CD14-positive monocyte (primary cell): ENCODE measurements around the gene NRXN3. TPM values are rescaled to one million over a fixed set of nuclear protein-coding genes. Genes with fewer than 3 reads are reported as not detected.
A peak's percentile ranks its signal among the peaks of the same experiment; 100 is the strongest.

Source experiments
- DNase-seq, 3 donors: peaks; one replicate each; pipeline ENCODE4 v3.0.0-alpha.2; 2011 to 2022
- H2AFZ ChIP-seq: 2 replicates; pipeline ENCODE4 v1.6.0; 2012; ENCODE audit warnings: mild to moderate bottlenecking, low read depth, low read length, inconsistent platforms; ENCODE audit not compliant: insufficient read depth, poor library complexity, severe bottlenecking
- H3K27ac ChIP-seq, 2 donors: 1 replicate in 1 of 2; 2 replicates in 1 of 2; pipeline ENCODE4 v1.5.1; 2012 to 2013; ENCODE audit warnings: low read length in 2 of 2, control low read depth in 1 of 2, inconsistent platforms in 1 of 2, low read depth in 1 of 2, mild to moderate bottlenecking in 1 of 2
- H3K27me3 ChIP-seq, 2 donors: one replicate each; pipeline versions ENCODE4 v1.6.0 to v1.6.1; 2011 to 2013; ENCODE audit warnings: low read length in 2 of 2; ENCODE audit not compliant: control insufficient read depth in 2 of 2, insufficient read depth in 2 of 2
- H3K36me3 ChIP-seq, 2 donors: replicated peaks in 1 of 2; 1 replicate in 1 of 2; 2 replicates in 1 of 2; pipeline versions ENCODE4 v1.5.1 to v1.6.1; 2012 to 2013; ENCODE audit warnings: low read length in 2 of 2, control low read depth in 1 of 2, inconsistent platforms in 1 of 2, mild to moderate bottlenecking in 1 of 2; ENCODE audit not compliant: insufficient read depth in 2 of 2, control insufficient read depth in 1 of 2
- H3K4me1 ChIP-seq, 2 donors: 1 replicate in 1 of 2; 2 replicates in 1 of 2; pipeline versions ENCODE4 v1.5.1 to v1.6.1; 2012 to 2013; ENCODE audit warnings: low read length in 2 of 2, control low read depth in 1 of 2, inconsistent platforms in 1 of 2, mild to moderate bottlenecking in 1 of 2, moderate library complexity in 1 of 2; ENCODE audit not compliant: insufficient read depth in 2 of 2, control insufficient read depth in 1 of 2
- H3K4me2 ChIP-seq: replicated peaks from 2 replicates; pipeline ENCODE3; 2012; ENCODE audit warnings: low read length, moderate library complexity, mild to moderate bottlenecking; ENCODE audit not compliant: poor library complexity, severe bottlenecking; ENCODE audit errors: extremely low read depth
- H3K4me3 ChIP-seq, 3 experiments: fragments of 200-600 bp in 1 of 3; sonication (generic) in 1 of 3; replicated peaks in 1 of 3; 1 replicate in 2 of 3; 2 replicates in 1 of 3; pipeline ENCODE4 v1.5.1; 2011 to 2013; ENCODE audit warnings: low read length in 3 of 3, mild to moderate bottlenecking in 3 of 3, control low read depth in 2 of 3, low read depth in 2 of 3, inconsistent platforms in 1 of 3, moderate library complexity in 1 of 3
- H3K79me2 ChIP-seq: 2 replicates; pipeline ENCODE4 v1.6.0; 2012; ENCODE audit warnings: mild to moderate bottlenecking, control low read depth, inconsistent platforms, low read length, moderate library complexity; ENCODE audit not compliant: insufficient read depth
- H3K9ac ChIP-seq: 2 replicates; pipeline ENCODE4 v1.6.0; 2017; ENCODE audit warnings: low read length, mild to moderate bottlenecking; ENCODE audit not compliant: insufficient read depth, poor library complexity, severe bottlenecking
- H3K9me3 ChIP-seq, 2 donors: replicated peaks in 1 of 2; 1 replicate in 1 of 2; 2 replicates in 1 of 2; pipeline versions ENCODE4 v1.5.1 to v1.6.1; 2012 to 2013; ENCODE audit warnings: low read length in 2 of 2, control low read depth in 1 of 2; ENCODE audit not compliant: control insufficient read depth in 1 of 2, insufficient read depth in 1 of 2
- H4K20me1 ChIP-seq: 2 replicates; pipeline ENCODE4 v1.6.0; 2012; ENCODE audit warnings: mild to moderate bottlenecking, low read length, control low read depth, moderate library complexity; ENCODE audit not compliant: insufficient read depth
- H3K27ac Mint-ChIP-seq, 7 donors: one replicate each; pipeline ENCODE4 v1.8.0; 2020; ENCODE audit warnings: mild to moderate bottlenecking in 7 of 7, mixed read lengths in 7 of 7, moderate library complexity in 6 of 7, inconsistent platforms in 2 of 7
- H3K27me3 Mint-ChIP-seq, 3 donors: one replicate each; pipeline ENCODE4 v1.8.0; 2021 to 2022; ENCODE audit warnings: low read depth in 3 of 3, mild to moderate bottlenecking in 3 of 3, mixed read lengths in 3 of 3, moderate library complexity in 3 of 3, inconsistent platforms in 1 of 3
- H3K36me3 Mint-ChIP-seq, 2 donors: one replicate each; pipeline ENCODE4 v1.8.0; 2020; ENCODE audit warnings: mixed read lengths in 2 of 2, inconsistent platforms in 1 of 2, mild to moderate bottlenecking in 1 of 2
- H3K4me1 Mint-ChIP-seq: one replicate; pipeline ENCODE4 v1.8.0; 2020; ENCODE audit warnings: mild to moderate bottlenecking, mixed read lengths
- H3K4me3 Mint-ChIP-seq, 2 donors: one replicate each; pipeline ENCODE4 v1.8.0; 2020; ENCODE audit warnings: mild to moderate bottlenecking in 2 of 2, mixed read lengths in 2 of 2, moderate library complexity in 1 of 2
- H3K9me3 Mint-ChIP-seq, 7 donors: one replicate each; pipeline ENCODE4 v1.8.0; 2020 to 2022; ENCODE audit warnings: mixed read lengths in 7 of 7, mild to moderate bottlenecking in 6 of 7, moderate library complexity in 6 of 7, inconsistent platforms in 2 of 7
- CTCF ChIP-seq: fragments of 200-600 bp; IDR thresholded peaks from one replicate; pipeline ENCODE4 v1.8.0; 2022; ENCODE audit warnings: antibody characterized with exemption, mild to moderate bottlenecking
- WGBS: methylation state at CpG from one replicate; pipeline ENCODE4 v1.1.5; 2013; ENCODE audit warnings: missing lambda C conversion rate; ENCODE audit not compliant: insufficient coverage; 5-methylcytosine and 5-hydroxymethylcytosine counted together
- intact Hi-C, 2 donors: fragments of 100-400 bp; cut with micrococcal nuclease; formaldehyde crosslinking; loops; one replicate each; pipeline versions ENCODE4 v1.15.0 to v1.15.1; 2023
- polyA plus RNA-seq, 3 donors: library from polyadenylated mRNA; depleted of rRNA in 1 of 3; unstranded in 2 of 3; stranded (reverse) in 1 of 3; fragments of 300-500 nt in 2 of 3; fragments of >200 nt in 1 of 3; fragmentation: Illumina TruSeq in 2 of 3; gene quantifications; 1 replicate in 2 of 3; 2 replicates in 1 of 3; pipeline ENCODE4 v1.2.3, GENCODE V29; 2012 to 2021

NRXN3 gene
- polyA plus RNA-seq, 3 donors: not detected

- no CpG with 5 or more reads among the region's 4 CpGs for WGBS
- no peaks in the 10 kb centered on the region for H3K4me1 Mint-ChIP-seq
- no peaks in the 10 kb centered on the region for H3K79me2 ChIP-seq
- no peaks in the 10 kb centered on the region for H3K4me1 ChIP-seq
- intact Hi-C loops: no loop called here
- H3K4me3 Mint-ChIP-seq: no peak overlapping the region
- H3K27me3 ChIP-seq: no peaks in the 10 kb centered on the region
- no peaks in the 10 kb centered on the region for H3K9me3 Mint-ChIP-seq
- no peak overlapping the region for H2AFZ ChIP-seq
- H3K27me3 Mint-ChIP-seq: peaks cover 0 to 4% (median 2%) of the 10 kb centered on the region in 3 donors
- H3K27ac ChIP-seq: no peak overlapping the region
- H3K9ac ChIP-seq: no peak overlapping the region
- TF ChIP-seq CTCF: peak; percentile 13
- H4K20me1 ChIP-seq: no peaks in the 10 kb centered on the region
- H3K27ac Mint-ChIP-seq: no peak overlapping the region
- H3K4me3 ChIP-seq: no peak overlapping the region
- no peak for DNase-seq
- no peaks in the 10 kb centered on the region for H3K36me3 ChIP-seq
- H3K9me3 ChIP-seq: no peaks in the 10 kb centered on the region
- H3K4me2 ChIP-seq: no peak overlapping the region
- no peaks in the 10 kb centered on the region for H3K36me3 Mint-ChIP-seq
Measured at GRCh38 chr14:78933948-78934524, 763.9 kb downstream of the NRXN3 start.

GRCh38 chr14:78946949-78947348 is 776.8 kb downstream of the NRXN3 start:
- no CpG with 5 or more reads among the region's 1 CpG for WGBS
- Mint-ChIP-seq H3K9me3 (no peaks in the 10 kb centered on the region), H3K4me3 (no peak overlapping the region), H3K4me1 (no peaks in the 10 kb centered on the region), H3K27ac (no peak overlapping the region), H3K27me3 (peaks cover 5 to 13% (median 11%) of the 10 kb centered on the region in 3 donors), H3K36me3 (no peaks in the 10 kb centered on the region)
- no peak overlapping the region for H2AFZ ChIP-seq
- peaks cover 0 to 2% of the 10 kb centered on the region in 2 donors for H3K27me3 ChIP-seq
- DNase-seq: no peak
- intact Hi-C loops: no loop called here
- no peaks in the 10 kb centered on the region for H3K9me3 ChIP-seq
- H3K27ac ChIP-seq: no peak overlapping the region
- H3K79me2 ChIP-seq: no peaks in the 10 kb centered on the region
- H3K9ac ChIP-seq: no peak overlapping the region
- H4K20me1 ChIP-seq: no peaks in the 10 kb centered on the region
- no peak overlapping the region for H3K4me2 ChIP-seq
- H3K36me3 ChIP-seq: no peaks in the 10 kb centered on the region
- no peak for TF ChIP-seq CTCF
- H3K4me1 ChIP-seq: no peaks in the 10 kb centered on the region
- H3K4me3 ChIP-seq: no peak overlapping the region
